Measurements from ENCODE around the gene KRTAP10-8.

GRCh38 chr21:44637018-44637850 lies 25.4 kb downstream of the KRTAP10-8 start, which contains the start of gene KRTAP10-10:
- TF ChIP-seq CTCF (IDR thresholded peaks at IDR 0.05) (no peak), POLR2A (IDR thresholded peaks at IDR 0.05) (no peak)

All from lower leg skin (tissue), 3 donors.